ENCODE results near the gene CALY.
A peak's percentile ranks its signal among the peaks of the same experiment; 100 is the strongest.

Gene CALY

GRCh38 chr10:133336577-133337369 lies at the start of gene CALY:
CALY (minus strand) TSS chr10:133336896; CDS start chr10:133328989, 7,907 bp downstream.
- TF ChIP-seq CTCF (IDR thresholded peaks at IDR 0.05; ENCODE audit: control extremely low read depth, extremely low read depth, low read depth, missing control alignments) = no peak
- ChIA-PET POLR2A (no interaction called here), CTCF (no interaction called here)
- DNase-seq (ENCODE audit: extremely low spot score) = peak; percentile 63

- DNase-seq (ENCODE audit: extremely low spot score) = no peak
- ChIA-PET POLR2A (no interaction called here), CTCF (interaction anchor here (1.2 kb wide), 1 partner anchor 26 kb away, joined by 4 read pairs; no protein-coding TSS in a partner anchor)
- no peak for TF ChIP-seq CTCF (IDR thresholded peaks at IDR 0.05; ENCODE audit: control extremely low read depth, extremely low read depth, low read depth, missing control alignments)
Observed at GRCh38 chr10:133385214-133385613, 48.5 kb upstream of the CALY start.

- POLR2A ChIA-PET = no interaction called here
- CTCF ChIA-PET = interaction anchor here (2.1 kb wide), 1 partner anchor 55 kb away, joined by 5 read pairs; no protein-coding TSS in a partner anchor
- DNase-seq (ENCODE audit: extremely low spot score) = no peak
- no peak for TF ChIP-seq CTCF (IDR thresholded peaks at IDR 0.05; ENCODE audit: control extremely low read depth, extremely low read depth, low read depth, missing control alignments)
Observed at GRCh38 chr10:133384071-133384470, 47.4 kb upstream of the CALY start.

GRCh38 chr10:133383551-133383950 lies 46.9 kb upstream of the CALY start:
- POLR2A ChIA-PET = no interaction called here
- CTCF ChIA-PET = interaction anchor here (2.1 kb wide), 1 partner anchor 55 kb away, joined by 5 read pairs; no protein-coding TSS in a partner anchor
- DNase-seq (ENCODE audit: extremely low spot score) = no peak
- TF ChIP-seq CTCF (IDR thresholded peaks at IDR 0.05; ENCODE audit: control extremely low read depth, extremely low read depth, low read depth, missing control alignments) = no peak

- CTCF ChIA-PET = interaction anchor here (0.9 to 1.4 kb wide), 2 partner anchors 10 to 20 kb away, joined by 3 read pairs; no protein-coding TSS in a partner anchor
- POLR2A ChIA-PET = no interaction called here
Observed at GRCh38 chr10:133381036-133381435, 44.3 kb upstream of the CALY start.

More at GRCh38 chr10:133381036-133381435, 44.3 kb upstream of the CALY start:
- DNase-seq (ENCODE audit: extremely low spot score) = no peak
- no peak for TF ChIP-seq CTCF (IDR thresholded peaks at IDR 0.05; ENCODE audit: control extremely low read depth, extremely low read depth, low read depth, missing control alignments)
